CD4-positive, alpha-beta T cell treated with Interleukin-10 for 1 hour (primary cell): Measurements from ENCODE around the gene NDUFB4.
A peak's percentile ranks its signal among the peaks of the same experiment; 100 is the strongest.
"Not testable (repeated sequence)": the region's sequence is repeated elsewhere in the genome, so short reads cannot be mapped to it uniquely, and the experiment has no call there.

ENCODE experiments used
- DNase-seq: peaks from one replicate; pipeline ENCODE4 v3.0.0-alpha.2; 2020

NDUFB4 gene

GRCh38 chr3:120572027-120572426 is 24.1 kb upstream of the NDUFB4 start:
- DNase-seq, result no peak

GRCh38 chr3:120587332-120587975 is 8.7 kb upstream of the NDUFB4 start:
- no peak for DNase-seq

DNA sequence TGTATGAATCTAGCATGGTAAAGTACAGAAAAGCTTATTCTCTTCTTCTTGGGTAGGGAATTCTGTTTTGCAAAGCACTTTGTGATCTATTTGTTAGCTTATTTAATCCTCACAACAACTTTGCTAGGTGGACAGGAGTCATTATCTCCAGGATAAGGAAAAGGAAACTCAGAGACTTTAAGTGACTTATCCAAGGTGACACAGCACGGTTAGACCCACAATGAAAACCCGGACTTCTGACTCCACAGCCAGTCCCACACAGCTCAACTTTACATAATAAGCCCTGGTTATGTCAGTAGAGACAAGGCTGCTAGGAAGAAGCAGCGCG is 384 bp upstream of the NDUFB4 start:
- DNase-seq, result no peak

- DNase-seq, result no peak
These were observed 702 bp downstream of the NDUFB4 start for GRCh38 chr3:120596853-120597223.

DNA sequence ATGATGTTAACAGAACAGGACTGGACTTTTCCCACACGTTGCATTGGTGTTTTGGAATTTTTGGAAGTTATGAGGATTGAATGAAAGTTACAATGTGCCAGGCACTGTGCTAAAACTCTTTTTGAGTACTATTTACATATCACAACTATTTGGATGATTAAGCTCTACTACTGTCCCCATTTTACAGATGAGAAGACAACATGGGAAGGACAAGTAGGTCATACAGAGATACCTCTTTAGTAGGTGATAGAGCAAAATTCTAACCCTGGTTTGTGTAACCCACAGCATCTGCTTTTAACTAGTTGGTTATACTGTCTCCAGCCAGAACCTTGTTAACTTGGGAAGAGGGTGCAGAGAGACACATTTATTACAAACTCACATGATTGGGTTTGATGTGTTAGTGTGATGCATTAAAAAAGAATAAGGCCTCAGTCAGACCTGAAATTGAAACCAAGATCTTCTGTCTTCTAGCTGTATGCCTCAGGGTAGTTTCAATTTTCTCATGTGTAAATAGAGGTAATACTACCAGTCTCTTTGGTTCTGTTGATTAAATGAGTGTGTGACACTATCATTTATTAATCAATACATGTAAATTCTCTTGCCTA is 1.4 kb downstream of the NDUFB4 start:
- no peak for DNase-seq

DNA sequence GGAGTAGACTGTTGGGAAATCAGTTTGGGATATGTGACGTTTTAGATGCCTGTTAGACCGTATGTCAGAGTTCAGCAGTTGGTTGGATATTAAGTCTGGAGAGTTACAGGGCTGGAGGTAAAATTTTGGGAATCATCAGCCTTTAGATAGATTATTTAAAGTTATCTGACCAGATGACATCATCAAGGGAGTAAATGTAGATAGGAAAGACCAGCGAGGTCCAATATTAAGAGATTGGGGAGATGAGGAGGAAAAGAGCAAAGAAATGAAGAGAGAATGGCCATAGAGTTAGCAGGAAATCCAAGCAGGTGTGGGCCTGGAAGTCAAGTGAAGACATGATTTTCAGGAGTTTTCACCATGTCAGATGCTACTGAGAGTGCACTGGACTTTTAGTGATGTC is 3.1 kb downstream of the NDUFB4 start:
- no peak for DNase-seq

DNA sequence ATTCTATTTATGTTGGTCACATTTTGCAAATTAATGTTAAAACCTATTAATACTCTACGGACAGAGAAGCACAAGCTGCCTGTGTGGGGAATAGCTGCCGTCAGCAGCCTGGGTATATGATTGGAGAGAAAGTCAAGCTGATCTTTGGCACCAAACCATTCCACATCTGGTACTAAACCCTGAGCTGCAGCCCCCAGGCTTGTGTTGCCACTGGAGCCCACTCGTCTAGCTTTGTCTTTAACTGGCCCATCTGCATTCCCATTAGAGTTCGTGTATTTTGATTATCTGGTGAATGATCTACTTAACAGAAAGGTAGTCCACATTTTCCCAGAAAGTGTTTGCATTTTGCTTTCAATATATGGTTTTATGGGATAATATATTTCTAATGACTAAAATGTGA is 5.4 kb downstream of the NDUFB4 start:
- no peak for DNase-seq

GRCh38 chr3:120602682-120603081 is 6.5 kb downstream of the NDUFB4 start:
- DNase-seq, result no peak

DNA sequence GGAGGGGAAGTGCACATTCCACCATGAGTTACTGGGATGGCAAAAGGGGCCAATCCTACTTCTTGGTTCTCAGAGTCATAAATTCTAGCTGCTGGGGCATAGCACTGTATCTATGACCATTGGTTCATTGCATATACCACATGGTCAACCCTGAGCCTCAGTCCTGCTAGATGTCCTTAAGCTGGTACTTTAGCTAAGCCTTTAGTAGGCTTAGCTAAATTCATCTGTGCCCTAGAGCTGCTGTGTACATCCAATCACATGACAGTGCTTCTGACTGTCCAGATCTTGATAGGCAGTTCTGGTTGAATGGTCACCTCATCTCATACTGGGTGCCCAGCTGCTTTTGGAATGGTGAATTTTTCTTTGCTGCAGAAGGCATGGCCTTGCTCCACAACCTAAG is 8.2 kb downstream of the NDUFB4 start:
- DNase-seq, result no peak

GRCh38 chr3:120604784-120605183 is 8.6 kb downstream of the NDUFB4 start:
- no peak for DNase-seq

DNA sequence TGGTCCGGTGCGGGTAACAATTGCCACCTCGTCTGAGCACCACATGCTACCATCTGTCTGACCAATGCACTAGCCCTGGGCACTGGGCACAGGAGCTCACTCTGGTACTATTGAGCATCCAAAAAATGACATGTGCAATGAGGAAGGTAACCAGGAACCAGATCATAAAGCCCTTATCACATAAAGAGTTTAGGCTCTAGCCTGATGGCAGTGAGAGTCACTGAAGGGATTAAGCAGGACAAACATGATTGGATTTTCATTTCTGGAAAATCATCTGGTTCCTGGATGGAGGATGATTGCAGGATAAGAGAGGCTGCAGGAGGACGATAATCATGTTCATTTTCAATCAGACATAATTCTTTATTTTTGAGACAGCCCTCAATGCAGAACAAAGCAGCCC is 12.4 kb downstream of the NDUFB4 start:
- no peak for DNase-seq

GRCh38 chr3:120614765-120615164 is 18.6 kb downstream of the NDUFB4 start:
- no peak for DNase-seq

GRCh38 chr3:120615847-120616609 is 19.9 kb downstream of the NDUFB4 start:
- no peak for DNase-seq

DNA sequence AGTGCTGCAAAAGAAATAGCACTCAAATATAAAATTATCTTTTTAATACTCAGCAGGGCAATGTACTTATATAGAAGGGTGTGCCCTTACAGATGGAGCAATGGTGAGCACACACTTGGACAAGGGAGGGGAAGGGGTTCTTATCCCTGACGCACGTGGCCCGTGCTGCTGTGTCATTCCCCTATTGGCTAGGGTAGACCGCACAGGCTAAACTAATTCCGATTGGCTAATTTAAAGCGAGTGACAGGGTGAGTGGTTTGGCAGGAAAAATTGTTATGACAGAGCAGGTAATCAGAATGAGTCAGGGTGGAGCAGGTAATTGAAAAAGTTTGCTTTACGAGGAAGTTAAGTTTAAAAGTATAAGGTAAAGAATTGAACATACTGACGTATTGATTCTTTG is 20.6 kb downstream of the NDUFB4 start:
- not testable (repeated sequence) for DNase-seq

DNA sequence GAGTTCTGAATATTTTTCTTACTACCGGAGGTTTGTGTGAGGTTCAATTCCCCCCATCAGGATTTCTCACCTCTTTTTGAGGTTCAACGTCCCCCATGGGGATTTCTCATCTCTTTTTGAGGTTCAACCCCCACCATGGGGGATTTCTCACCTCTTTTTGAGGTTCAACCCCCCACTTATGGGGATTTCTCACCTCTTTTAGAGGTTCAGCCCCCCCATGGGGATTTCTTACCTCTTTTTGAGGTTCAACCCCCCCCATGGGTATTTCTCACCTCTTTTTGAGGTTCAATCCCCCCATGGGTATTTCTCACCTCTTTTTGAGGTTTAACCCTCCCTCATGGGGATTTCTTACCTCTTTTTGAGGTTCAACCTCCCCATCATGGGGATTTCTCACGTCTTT is 26.3 kb downstream of the NDUFB4 start:
- no peak for DNase-seq

DNA sequence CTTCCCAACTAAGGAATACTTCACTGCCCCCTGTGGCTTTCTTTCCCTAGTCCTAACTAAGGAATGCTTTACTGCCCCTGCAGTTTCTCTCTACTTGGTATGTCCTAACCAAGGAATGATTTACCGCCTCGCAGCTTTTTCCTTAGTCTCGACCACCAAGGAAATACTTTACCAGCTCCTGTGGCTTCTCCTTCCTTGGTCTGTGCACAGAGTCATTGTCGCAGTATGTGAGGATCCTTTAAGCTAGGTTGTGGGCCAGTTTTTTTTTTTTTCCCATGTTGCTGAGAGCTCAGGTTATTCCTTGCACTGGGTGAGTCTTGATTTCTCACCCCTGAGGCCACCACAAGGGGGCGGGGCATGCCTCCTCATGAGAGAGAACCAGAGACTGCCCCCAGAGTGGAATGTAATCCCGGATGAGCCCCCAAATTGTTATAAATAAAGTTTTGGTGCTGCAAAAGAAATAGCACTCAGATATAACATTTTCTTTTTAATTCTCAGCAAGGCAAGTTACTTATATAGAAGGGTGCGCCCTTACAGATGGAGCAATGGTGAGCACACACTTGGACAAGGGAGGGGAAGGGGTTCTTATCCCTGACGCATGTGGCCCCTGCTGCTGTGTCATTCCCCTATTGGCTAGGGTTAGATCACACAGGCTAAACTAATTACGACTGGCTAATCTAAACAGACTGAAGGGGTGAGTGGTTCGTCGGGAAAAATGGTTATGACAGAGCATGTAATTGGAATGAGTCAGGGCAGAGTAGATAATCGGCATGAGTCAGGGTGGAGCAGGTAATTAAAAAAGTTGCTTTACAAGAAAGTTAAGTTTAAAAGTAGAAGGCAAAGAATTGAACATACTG is 27.0 kb downstream of the NDUFB4 start:
- peak; percentile 15 for DNase-seq

- no peak for DNase-seq
These were observed 27.6 kb downstream of the NDUFB4 start for GRCh38 chr3:120623727-120624093.

- DNase-seq, result no peak
These were observed 29.0 kb downstream of the NDUFB4 start for GRCh38 chr3:120625159-120625586.

DNA sequence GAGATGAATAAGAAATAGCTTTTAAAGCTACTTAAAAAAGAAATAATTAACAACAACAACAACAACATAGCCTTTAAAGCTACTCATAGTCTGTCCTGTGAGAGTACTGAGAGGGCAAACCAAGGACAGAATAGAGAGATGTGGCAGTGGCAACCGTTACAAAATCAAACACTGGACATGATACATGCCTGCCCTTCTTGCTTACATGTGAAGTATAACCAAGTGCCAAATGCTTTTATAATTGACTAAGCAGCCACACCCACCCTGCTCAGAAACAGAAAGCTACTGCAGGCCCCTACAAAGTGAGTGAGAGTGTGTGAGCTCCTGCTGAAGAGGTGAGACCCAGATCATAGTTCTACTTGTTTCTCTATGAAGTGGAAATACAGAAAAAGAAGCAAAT is 38.4 kb downstream of the NDUFB4 start:
- DNase-seq, result no peak

- no peak for DNase-seq
These were observed 40.8 kb downstream of the NDUFB4 start for GRCh38 chr3:120636795-120637401.

- DNase-seq, result no peak
These were observed 41.9 kb downstream of the NDUFB4 start for GRCh38 chr3:120637851-120638559.

- not testable (repeated sequence) for DNase-seq
These were observed 42.7 kb downstream of the NDUFB4 start for GRCh38 chr3:120638820-120639219.
